HL-60 (cell line): ENCODE data around the gene TBC1D17.
A peak's percentile ranks its signal among the peaks of the same experiment; 100 is the strongest.

Experiments
- DNase-seq, 2 experiments: peaks; one replicate each; pipeline ENCODE4 v3.0.0-alpha.2; 2010 to 2020; ENCODE audit warnings: low read depth in 1 of 2, low spot score in 1 of 2
- H3K27ac ChIP-seq: fragments of 250-450 bp; sonication (Bioruptor Pico); replicated peaks from 2 replicates; pipeline ENCODE4 v1.5.1; 2020; ENCODE audit warnings: mild to moderate bottlenecking, moderate library complexity
- H3K27me3 ChIP-seq: fragments of 250-450 bp; sonication (Bioruptor Pico); 2 replicates; pipeline ENCODE4 v1.5.1; 2021; ENCODE audit warnings: mild to moderate bottlenecking, moderate library complexity; ENCODE audit not compliant: insufficient read depth, poor library complexity, severe bottlenecking
- H3K4me3 ChIP-seq: replicated peaks from 2 replicates; pipeline ENCODE4 v1.5.1; 2011; ENCODE audit warnings: mild to moderate bottlenecking, control low read depth, low read length; ENCODE audit not compliant: insufficient read depth
- CTCF ChIP-seq: IDR thresholded peaks from one replicate; pipeline ENCODE4 v1.5.1; 2011; ENCODE audit warnings: low read length, control low read depth, inconsistent platforms; ENCODE audit not compliant: insufficient read depth
- GABPA ChIP-seq: IDR thresholded peaks from 2 replicates; pipeline ENCODE4 v1.6.1; 2012; ENCODE audit warnings: low read depth
- POLR2AphosphoS5 ChIP-seq: IDR thresholded peaks from 2 replicates; pipeline ENCODE4 v1.6.1; 2012; ENCODE audit warnings: low read depth
- REST ChIP-seq: IDR thresholded peaks from 2 replicates; pipeline ENCODE4 v1.6.1; 2012; ENCODE audit warnings: low read depth; ENCODE audit not compliant: insufficient replicate concordance
- SPI1 ChIP-seq: IDR thresholded peaks from 2 replicates; pipeline ENCODE4 v1.6.1; 2012; ENCODE audit warnings: low read depth, mild to moderate bottlenecking, borderline replicate concordance

TBC1D17 gene

GRCh38 chr19:49843265-49843664 is 34.2 kb upstream of the TBC1D17 start:
- H3K27ac ChIP-seq, result 0 out of 2 replicates have a peak overlapping the region, but pooled peaks have one; percentile 15
- no peaks in the 10 kb centered on the region for H3K27me3 ChIP-seq
- peak; percentile 20; the same call in 1 of the 2 replicates for TF ChIP-seq SPI1
- no peak for TF ChIP-seq CTCF
- H3K4me3 ChIP-seq, result no peak overlapping the region
- peak in 1 of 2 experiments; percentile 48 for DNase-seq

- Histone ChIP-seq H3K27me3 (no peaks in the 10 kb centered on the region), H3K27ac (peak overlapping the region; percentile 47), H3K4me3 (no peak overlapping the region)
- no peak for TF ChIP-seq GABPA
- no peak for TF ChIP-seq POLR2AphosphoS5
- no peak for TF ChIP-seq SPI1
- TF ChIP-seq CTCF, result no peak
- TF ChIP-seq REST, result no peak
- peak in 1 of 2 experiments; percentile 85 for DNase-seq
These were observed 33.1 kb upstream of the TBC1D17 start for GRCh38 chr19:49844138-49845095.

GRCh38 chr19:49845414-49845813 is 32.1 kb upstream of the TBC1D17 start:
- TF ChIP-seq GABPA (no peak), REST (no peak), SPI1 (no peak), POLR2AphosphoS5 (no peak), CTCF (no peak)
- no peak for DNase-seq

More at GRCh38 chr19:49845414-49845813, 32.1 kb upstream of the TBC1D17 start:
- H3K27me3 ChIP-seq, result no peaks in the 10 kb centered on the region
- H3K27ac ChIP-seq, result no peak overlapping the region
- no peak overlapping the region for H3K4me3 ChIP-seq
